Measurements from ENCODE around the gene SPACA9.
A peak's percentile ranks its signal among the peaks of the same experiment; 100 is the strongest.

SPACA9 gene

GRCh38 chr9:132866898-132867297, 11.8 kb upstream of the SPACA9 start:
- Histone ChIP-seq H3K27ac (ENCODE audit: low read length) (no peak overlapping the region), H3K36me3 (ENCODE audit: control insufficient read depth, low read depth, low read length) (no peaks in the 10 kb centered on the region), H3K4me3 (ENCODE audit: low read length) (no peak overlapping the region), H3K27me3 (ENCODE audit: control insufficient read depth, insufficient read depth, low read length) (no peaks in the 10 kb centered on the region), H3K9me3 (ENCODE audit: control insufficient read depth, low read depth, low read length) (no peaks in the 10 kb centered on the region), H3K9ac (ENCODE audit: low read length) (no peak overlapping the region), H3K4me1 (ENCODE audit: control insufficient read depth, low read depth, low read length) (peaks cover 3% of the 10 kb centered on the region)

DNA sequence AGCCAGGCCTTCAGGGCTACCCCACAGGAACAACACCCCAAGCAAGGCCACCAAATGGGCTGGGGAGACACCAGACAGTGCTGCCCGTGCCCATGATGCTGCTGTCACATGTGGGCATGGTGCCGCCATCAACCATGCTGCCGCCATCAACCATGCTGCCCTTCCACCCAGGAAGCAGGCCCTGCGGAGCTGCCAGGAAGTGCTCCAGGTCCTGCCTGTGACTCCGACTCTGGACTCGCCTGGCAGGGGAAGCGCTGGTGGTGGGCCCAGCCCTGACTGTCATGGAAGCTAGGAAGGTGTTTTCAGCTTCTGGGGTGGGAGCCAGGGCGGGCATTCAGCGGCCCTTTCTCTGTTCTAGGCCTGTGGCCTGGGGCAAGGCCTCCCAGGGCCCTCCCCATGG, 9.4 kb upstream of the SPACA9 start:
- H3K9ac ChIP-seq (ENCODE audit: low read length), result no peak overlapping the region
- H3K36me3 ChIP-seq (ENCODE audit: control insufficient read depth, low read depth, low read length), result no peaks in the 10 kb centered on the region
- H3K27me3 ChIP-seq (ENCODE audit: control insufficient read depth, insufficient read depth, low read length), result no peaks in the 10 kb centered on the region
- H3K4me3 ChIP-seq (ENCODE audit: low read length), result no peak overlapping the region
- no peaks in the 10 kb centered on the region for H3K9me3 ChIP-seq (ENCODE audit: control insufficient read depth, low read depth, low read length)
- H3K4me1 ChIP-seq (ENCODE audit: control insufficient read depth, low read depth, low read length), result peaks cover 3% of the 10 kb centered on the region
- no peak overlapping the region for H3K27ac ChIP-seq (ENCODE audit: low read length)

DNA sequence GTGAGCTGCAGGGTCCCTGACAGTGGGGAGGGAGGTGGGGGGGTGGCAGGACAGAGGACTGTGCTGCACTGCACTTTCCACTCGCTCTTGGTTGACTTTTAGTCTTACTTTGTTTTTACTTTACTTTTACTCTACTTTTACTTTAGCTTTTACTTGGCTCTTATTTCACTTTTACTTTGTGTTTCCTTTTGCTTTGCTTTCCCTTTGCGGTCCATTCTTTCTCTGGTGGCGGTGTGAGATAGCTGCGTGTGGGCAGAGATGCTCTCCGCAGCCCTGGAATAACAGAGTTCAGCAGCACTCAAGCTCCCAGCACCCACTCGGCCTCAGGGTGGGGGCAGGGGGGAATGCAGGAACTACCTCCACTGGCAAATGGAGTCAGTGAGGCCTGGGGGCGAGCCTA, 5.3 kb upstream of the SPACA9 start:
- peaks cover 12% of the 10 kb centered on the region for H3K27me3 ChIP-seq (ENCODE audit: control insufficient read depth, insufficient read depth, low read length)
- no peaks in the 10 kb centered on the region for H3K36me3 ChIP-seq (ENCODE audit: control insufficient read depth, low read depth, low read length)
- no peak overlapping the region for H3K9ac ChIP-seq (ENCODE audit: low read length)
- H3K9me3 ChIP-seq (ENCODE audit: control insufficient read depth, low read depth, low read length), result no peaks in the 10 kb centered on the region
- H3K4me1 ChIP-seq (ENCODE audit: control insufficient read depth, low read depth, low read length), result no peaks in the 10 kb centered on the region
- H3K4me3 ChIP-seq (ENCODE audit: low read length), result no peak overlapping the region
- no peak overlapping the region for H3K27ac ChIP-seq (ENCODE audit: low read length)

DNA sequence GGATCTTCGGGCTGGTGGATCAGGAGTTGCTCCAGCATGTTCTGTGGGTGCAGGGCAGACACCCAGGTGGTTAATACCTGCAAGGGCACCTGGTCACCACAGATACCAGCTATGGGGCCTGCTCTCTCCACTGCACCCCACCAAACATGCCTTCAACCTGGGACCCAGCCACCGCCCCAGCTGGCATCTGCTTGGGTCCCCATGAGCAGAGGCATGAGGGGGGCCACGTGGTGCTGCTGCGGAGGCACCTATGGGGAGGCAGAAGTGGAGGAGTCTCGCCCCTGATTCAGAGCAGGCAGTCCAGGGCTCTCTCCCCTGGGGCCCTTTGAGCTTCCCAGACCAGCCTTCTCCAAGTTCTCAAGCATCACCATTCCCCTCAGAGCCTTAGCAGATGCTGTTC, 3.5 kb upstream of the SPACA9 start:
- Histone ChIP-seq H3K4me3 (ENCODE audit: low read length) (no peak overlapping the region), H3K4me1 (ENCODE audit: control insufficient read depth, low read depth, low read length) (no peaks in the 10 kb centered on the region), H3K27ac (ENCODE audit: low read length) (no peak overlapping the region), H3K27me3 (ENCODE audit: control insufficient read depth, insufficient read depth, low read length) (peaks cover 27% of the 10 kb centered on the region), H3K9ac (ENCODE audit: low read length) (no peak overlapping the region), H3K9me3 (ENCODE audit: control insufficient read depth, low read depth, low read length) (no peaks in the 10 kb centered on the region), H3K36me3 (ENCODE audit: control insufficient read depth, low read depth, low read length) (no peaks in the 10 kb centered on the region)

DNA sequence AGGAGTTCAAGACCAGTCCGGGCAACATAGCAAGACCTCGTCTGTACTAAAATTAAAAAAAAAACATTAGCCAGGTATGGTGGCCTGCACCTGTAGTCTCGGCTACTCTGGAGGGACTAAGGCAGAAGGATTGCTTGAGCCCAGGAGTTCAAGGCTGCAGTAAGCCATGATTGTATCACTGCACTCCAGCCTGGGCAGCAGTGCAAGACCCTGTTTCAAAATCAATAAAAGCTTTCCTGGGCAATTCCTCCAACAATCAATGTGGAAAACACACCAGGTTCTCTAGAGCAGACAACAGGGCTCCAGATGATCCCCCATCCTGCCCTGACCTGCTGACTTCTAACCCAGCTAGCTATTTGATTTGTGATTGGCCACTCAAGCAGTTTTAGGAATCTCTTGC, 1.8 kb upstream of the SPACA9 start:
- Histone ChIP-seq H3K4me1 (ENCODE audit: control insufficient read depth, low read depth, low read length) (no peaks in the 10 kb centered on the region), H3K9me3 (ENCODE audit: control insufficient read depth, low read depth, low read length) (no peaks in the 10 kb centered on the region), H3K27me3 (ENCODE audit: control insufficient read depth, insufficient read depth, low read length) (peaks cover 27% of the 10 kb centered on the region), H3K36me3 (ENCODE audit: control insufficient read depth, low read depth, low read length) (no peaks in the 10 kb centered on the region), H3K9ac (ENCODE audit: low read length) (no peak overlapping the region), H3K4me3 (ENCODE audit: low read length) (no peak overlapping the region), H3K27ac (ENCODE audit: low read length) (no peak overlapping the region)

DNA sequence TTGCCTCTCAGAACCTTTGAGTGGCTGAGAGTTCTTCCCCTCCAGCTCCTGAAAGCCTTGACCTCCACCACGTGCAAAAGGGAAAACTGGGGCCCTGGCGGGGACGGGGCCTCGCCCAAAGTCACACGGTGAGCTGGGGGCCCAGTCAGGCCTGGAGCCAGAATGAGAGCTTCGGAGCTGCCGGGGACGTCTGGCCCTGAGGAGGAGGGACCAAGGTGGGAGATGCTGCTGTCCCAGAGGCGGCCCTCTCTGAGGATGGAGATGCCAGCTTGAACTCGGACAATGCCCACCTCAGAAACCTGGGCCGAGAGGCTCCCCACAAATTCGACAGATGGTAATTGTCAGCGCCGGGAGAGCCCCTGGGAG, 1.3 kb upstream of the SPACA9 start:
- Histone ChIP-seq H3K4me3 (ENCODE audit: low read length) (peak overlapping the region; percentile 91), H3K27me3 (ENCODE audit: control insufficient read depth, insufficient read depth, low read length) (peaks cover 27% of the 10 kb centered on the region), H3K36me3 (ENCODE audit: control insufficient read depth, low read depth, low read length) (no peaks in the 10 kb centered on the region), H3K9ac (ENCODE audit: low read length) (no peak overlapping the region), H3K4me1 (ENCODE audit: control insufficient read depth, low read depth, low read length) (no peaks in the 10 kb centered on the region), H3K27ac (ENCODE audit: low read length) (no peak overlapping the region), H3K9me3 (ENCODE audit: control insufficient read depth, low read depth, low read length) (no peaks in the 10 kb centered on the region)

DNA sequence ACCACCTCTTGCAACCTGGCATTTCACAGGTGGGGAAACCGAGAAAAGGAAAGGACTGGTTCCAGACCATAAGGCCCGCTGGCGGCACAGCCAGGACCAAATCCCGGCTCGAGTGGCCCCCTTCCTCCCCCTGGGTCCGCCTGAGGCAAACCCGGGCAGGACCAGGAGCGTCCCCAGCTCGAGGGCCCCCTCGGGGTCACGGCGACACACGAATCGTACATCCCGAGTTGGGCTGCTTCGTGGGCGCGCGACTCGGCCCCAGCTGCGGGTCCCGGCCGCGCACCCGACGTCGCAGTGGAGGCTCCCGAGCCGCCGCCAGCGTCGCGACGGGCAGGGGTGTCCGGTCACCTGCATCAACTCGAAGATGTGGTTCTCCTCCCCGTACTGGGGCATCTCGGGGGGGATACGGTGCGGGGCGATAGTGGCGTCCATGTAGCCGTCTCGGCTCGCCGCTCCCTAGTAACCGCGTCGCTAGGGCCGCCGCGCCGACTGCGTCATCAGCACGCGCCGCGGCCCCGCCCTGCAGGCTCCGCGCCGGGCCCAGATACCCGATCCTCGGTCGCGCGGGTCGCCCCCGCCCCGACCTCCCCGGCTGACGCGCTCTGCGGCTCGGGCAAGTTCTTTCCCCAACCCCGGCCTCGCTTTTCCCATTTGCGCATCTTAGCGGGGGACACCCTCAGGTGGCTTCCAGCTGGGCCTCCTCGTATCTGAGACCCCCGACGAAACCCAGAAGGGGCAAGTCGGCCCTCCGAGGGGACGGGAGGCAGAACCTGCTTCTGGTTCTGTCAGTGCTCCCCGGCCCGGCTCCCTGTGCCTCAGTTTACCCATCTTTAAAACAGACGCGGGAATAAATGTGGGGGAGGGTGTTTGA, 639 bp upstream of the SPACA9 start, which contains the start of gene AK8:
Gene AK8, minus strand, starts transcription at position 461 of the 871 bp plus-strand sequence. Its CDS starts 29 bp downstream, at position 432.
- H3K27ac ChIP-seq (ENCODE audit: low read length), result no peak within 1 kb of the TSS
- peaks cover 27% of the 10 kb centered on the region for H3K27me3 ChIP-seq (ENCODE audit: control insufficient read depth, insufficient read depth, low read length)
- H3K4me1 ChIP-seq (ENCODE audit: control insufficient read depth, low read depth, low read length), result no peaks in the 10 kb centered on the region
- peak within 1 kb of the TSS; percentile 70 for H3K9ac ChIP-seq (ENCODE audit: low read length)
- peak within 1 kb of the TSS; percentile 91 for H3K4me3 ChIP-seq (ENCODE audit: low read length)
- no peaks in the 10 kb centered on the region for H3K36me3 ChIP-seq (ENCODE audit: control insufficient read depth, low read depth, low read length)
- H3K9me3 ChIP-seq (ENCODE audit: control insufficient read depth, low read depth, low read length), result no peaks in the 10 kb centered on the region

DNA sequence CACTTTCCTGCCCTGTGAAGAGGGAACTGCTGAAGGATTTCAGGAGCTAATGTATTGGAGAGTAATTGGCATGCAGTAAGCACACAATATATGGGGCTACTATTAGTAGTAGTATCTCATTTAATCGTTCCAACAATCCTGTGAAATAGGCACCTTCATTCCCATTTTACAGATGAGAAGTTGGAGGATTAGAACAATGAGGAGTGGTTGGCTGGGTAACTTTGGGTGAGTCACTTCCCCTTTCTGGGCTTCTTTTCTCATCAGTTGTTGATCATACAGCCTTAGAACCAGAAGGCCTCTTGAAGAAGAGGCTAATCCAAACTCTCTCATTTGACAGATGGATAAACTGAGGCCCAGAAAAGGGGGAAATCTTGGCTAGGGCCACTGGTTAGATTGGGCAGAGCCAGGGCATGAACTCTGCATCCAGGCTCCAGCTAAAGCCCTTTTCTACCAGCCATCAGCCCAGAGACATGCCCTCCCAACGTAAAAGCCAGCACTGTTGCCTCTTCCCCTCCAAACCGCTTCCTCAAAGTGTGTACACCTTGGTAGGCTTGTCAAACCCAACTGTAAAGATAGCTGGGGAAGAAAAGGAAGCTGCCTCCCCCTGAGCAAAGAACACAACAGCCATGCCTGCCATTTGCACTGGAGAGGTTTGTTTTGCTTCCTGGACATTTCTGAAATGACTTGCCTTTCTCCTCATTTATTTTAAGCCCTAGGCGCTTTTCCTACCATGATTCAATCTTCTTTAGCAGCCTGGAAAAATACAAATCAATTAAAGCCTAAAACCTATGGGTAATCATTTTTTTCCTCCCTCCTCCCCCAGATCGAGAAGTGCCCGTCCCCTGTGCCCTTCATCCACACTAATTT, 992 bp downstream of the SPACA9 start:
- Histone ChIP-seq H3K4me3 (ENCODE audit: low read length) (no peak overlapping the region), H3K36me3 (ENCODE audit: control insufficient read depth, low read depth, low read length) (no peaks in the 10 kb centered on the region), H3K9me3 (ENCODE audit: control insufficient read depth, low read depth, low read length) (no peaks in the 10 kb centered on the region), H3K27ac (ENCODE audit: low read length) (no peak overlapping the region), H3K9ac (ENCODE audit: low read length) (no peak overlapping the region), H3K4me1 (ENCODE audit: control insufficient read depth, low read depth, low read length) (no peaks in the 10 kb centered on the region), H3K27me3 (ENCODE audit: control insufficient read depth, insufficient read depth, low read length) (peaks cover 27% of the 10 kb centered on the region)

DNA sequence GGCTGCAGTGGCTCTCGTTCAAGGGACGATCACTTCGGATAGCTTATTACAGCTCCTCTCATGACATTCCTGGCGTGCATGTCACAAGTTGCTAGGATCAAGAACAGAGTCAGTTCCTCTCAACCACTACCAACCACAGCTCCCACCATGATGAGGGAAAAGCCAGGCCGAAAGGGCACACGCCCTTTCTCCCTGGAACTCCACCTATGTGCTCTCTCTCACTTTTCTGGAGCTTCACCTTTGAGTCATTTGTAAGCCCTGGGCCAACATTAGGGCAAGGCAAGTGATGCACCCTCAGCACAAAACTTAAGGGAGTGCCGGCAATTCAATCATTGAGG, 1.6 kb downstream of the SPACA9 start:
- no peak overlapping the region for H3K4me3 ChIP-seq (ENCODE audit: low read length)
- no peak overlapping the region for H3K9ac ChIP-seq (ENCODE audit: low read length)
- no peaks in the 10 kb centered on the region for H3K9me3 ChIP-seq (ENCODE audit: control insufficient read depth, low read depth, low read length)
- H3K27me3 ChIP-seq (ENCODE audit: control insufficient read depth, insufficient read depth, low read length), result peaks cover 27% of the 10 kb centered on the region
- no peaks in the 10 kb centered on the region for H3K4me1 ChIP-seq (ENCODE audit: control insufficient read depth, low read depth, low read length)
- no peaks in the 10 kb centered on the region for H3K36me3 ChIP-seq (ENCODE audit: control insufficient read depth, low read depth, low read length)
- no peak overlapping the region for H3K27ac ChIP-seq (ENCODE audit: low read length)

GRCh38 chr9:132881826-132882225, 3.1 kb downstream of the SPACA9 start:
- Histone ChIP-seq H3K4me3 (ENCODE audit: low read length) (no peak overlapping the region), H3K9ac (ENCODE audit: low read length) (no peak overlapping the region), H3K27ac (ENCODE audit: low read length) (no peak overlapping the region), H3K36me3 (ENCODE audit: control insufficient read depth, low read depth, low read length) (no peaks in the 10 kb centered on the region), H3K27me3 (ENCODE audit: control insufficient read depth, insufficient read depth, low read length) (peaks cover 26% of the 10 kb centered on the region), H3K9me3 (ENCODE audit: control insufficient read depth, low read depth, low read length) (no peaks in the 10 kb centered on the region), H3K4me1 (ENCODE audit: control insufficient read depth, low read depth, low read length) (no peaks in the 10 kb centered on the region)

- Histone ChIP-seq H3K27ac (ENCODE audit: low read length) (no peak overlapping the region), H3K4me3 (ENCODE audit: low read length) (no peak overlapping the region), H3K4me1 (ENCODE audit: control insufficient read depth, low read depth, low read length) (no peaks in the 10 kb centered on the region), H3K9ac (ENCODE audit: low read length) (no peak overlapping the region), H3K27me3 (ENCODE audit: control insufficient read depth, insufficient read depth, low read length) (peaks cover 18% of the 10 kb centered on the region), H3K9me3 (ENCODE audit: control insufficient read depth, low read depth, low read length) (no peaks in the 10 kb centered on the region), H3K36me3 (ENCODE audit: control insufficient read depth, low read depth, low read length) (no peaks in the 10 kb centered on the region)
Measured at GRCh38 chr9:132882616-132883015, 3.9 kb downstream of the SPACA9 start.
